GM19240 (cell line): Measurements from ENCODE around the gene NFKBIB.

Experiments
- DNase-seq: peaks from one replicate; pipeline ENCODE4 v3.0.0; 2011; ENCODE audit warnings: low spot score; ENCODE audit not compliant: insufficient read length

Gene NFKBIB

DNA sequence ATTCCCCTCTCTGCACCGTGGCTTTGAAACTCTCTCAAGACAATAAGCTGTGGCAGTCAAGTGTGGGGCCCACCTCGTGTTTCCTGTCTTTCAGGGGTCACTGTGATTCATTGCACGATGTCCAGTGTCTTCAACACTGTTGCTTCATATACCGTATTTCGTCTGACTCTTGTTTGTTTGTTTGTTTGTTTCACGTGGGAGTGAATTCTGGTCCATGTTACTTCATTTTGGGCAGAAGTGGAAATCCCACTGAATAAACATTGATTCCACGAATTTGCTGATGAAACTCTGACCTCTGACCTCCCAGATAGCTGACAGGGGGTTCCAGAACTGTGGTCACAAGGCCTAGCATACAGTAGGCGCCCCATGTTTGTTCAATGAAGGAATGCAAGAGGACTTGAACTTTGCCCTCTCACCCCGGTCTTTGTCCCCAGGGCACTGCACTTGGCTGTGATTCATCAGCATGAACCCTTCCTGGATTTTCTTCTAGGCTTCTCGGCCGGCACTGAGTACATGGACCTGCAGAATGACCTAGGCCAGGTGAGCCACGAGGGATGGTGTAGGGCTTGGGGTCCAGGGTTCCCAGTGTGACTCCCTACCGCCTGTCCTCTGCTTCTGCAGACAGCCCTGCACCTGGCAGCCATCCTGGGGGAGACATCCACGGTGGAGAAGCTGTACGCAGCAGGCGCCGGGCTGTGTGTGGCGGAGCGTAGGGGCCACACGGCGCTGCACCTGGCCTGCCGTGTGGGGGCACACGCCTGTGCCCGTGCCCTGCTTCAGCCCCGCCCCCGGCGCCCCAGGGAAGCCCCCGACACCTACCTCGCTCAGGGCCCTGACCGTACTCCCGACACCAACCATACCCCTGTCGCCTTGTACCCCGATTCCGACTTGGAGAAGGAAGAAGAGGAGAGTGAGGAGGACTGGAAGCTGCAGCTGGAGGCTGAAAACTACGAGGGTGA, 5.1 kb downstream of the NFKBIB start:
- no peak for DNase-seq

DNA sequence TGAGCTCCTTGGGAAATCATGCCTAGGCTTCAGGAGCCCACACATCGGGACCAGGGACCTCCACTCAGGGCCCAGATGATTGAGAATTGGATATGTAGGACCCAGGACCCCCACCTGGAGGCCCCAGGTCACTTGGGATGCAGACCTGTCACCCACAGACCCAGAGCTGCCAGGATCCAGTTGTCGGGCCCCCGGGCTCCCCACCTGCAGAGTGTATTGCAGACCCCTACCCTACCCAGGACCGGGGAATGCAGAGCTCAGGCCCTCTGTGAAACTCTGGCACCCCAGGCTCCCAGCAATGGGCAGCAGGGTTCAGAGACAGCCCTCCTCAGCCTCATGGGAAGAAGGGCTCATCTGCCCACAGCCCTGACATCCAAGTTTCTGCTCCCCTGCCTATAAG, 5.9 kb downstream of the NFKBIB start:
- no peak for DNase-seq

DNA sequence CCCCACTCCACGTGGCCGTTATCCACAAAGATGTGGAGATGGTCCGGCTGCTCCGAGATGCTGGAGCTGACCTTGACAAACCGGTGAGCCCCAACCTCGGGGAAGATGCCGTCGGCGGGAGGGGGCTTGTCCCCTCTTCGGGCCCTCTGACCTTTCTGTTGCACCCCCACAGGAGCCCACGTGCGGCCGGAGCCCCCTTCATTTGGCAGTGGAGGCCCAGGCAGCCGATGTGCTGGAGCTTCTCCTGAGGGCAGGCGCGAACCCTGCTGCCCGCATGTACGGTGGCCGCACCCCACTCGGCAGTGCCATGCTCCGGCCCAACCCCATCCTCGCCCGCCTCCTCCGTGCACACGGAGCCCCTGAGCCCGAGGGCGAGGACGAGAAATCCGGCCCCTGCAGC, 7.5 kb downstream of the NFKBIB start:
- no peak for DNase-seq

DNA sequence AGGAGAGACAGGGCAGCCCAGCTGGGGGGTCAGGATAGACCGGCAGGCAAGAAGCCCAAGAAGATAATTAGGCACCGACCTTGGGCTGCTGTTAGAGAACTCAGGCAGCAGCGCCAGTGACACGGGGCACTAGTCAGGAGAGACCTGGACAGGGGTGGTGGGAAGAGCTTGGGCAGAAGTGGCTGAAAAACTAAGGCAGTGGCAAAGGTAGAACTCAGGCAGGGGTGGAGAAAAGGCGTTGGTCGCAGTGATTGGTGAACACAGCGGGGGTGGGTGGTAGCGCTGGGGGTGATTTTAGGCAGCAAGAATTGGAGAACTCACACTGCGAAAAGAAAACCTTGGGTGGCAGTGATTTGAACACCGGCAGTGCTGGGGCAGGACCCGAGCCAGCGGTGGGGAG, 7.9 kb downstream of the NFKBIB start:
- no peak for DNase-seq

DNA sequence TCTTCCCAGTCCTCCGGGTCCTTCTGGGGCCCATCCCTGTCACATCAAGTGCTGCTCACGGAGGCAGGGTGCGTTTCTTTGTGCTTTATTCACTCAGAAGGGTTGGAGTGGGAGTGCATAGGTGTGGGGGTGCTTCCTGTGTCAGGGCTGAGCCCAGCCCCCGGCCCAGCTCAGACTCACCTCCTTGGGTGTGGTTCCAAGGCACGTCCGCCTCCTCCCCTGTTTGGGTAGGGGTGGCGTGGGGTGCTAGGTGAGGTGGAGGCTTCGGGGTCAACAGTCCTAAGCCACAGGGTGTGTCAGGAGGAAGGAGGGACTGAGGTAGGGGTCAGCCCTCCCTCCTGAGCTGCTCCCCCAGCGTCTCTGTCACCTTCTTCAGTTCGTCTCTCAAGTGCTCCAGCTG, 9.1 kb downstream of the NFKBIB start:
- DNase-seq, result no peak

DNA sequence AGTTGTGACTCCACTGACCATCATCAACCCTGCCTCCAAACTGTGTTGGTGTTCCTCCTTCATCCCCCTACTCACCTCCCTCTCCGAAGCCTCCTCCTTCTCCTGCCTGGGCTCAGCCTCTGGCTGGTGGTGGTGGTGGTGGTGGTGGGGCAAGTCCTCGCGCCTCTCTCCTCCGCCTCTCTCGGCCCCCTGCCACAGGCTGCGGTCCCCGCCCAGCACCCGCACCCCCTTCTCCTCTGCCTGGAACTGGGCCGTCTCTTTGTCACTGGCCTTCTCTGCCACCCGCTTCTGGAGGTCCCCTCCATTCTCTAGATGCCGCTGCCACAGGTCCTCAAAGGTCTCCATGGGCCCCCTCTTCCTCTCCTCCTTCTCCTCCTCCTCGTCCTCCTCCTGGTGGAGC, 10.7 kb downstream of the NFKBIB start:
- no peak for DNase-seq

DNA sequence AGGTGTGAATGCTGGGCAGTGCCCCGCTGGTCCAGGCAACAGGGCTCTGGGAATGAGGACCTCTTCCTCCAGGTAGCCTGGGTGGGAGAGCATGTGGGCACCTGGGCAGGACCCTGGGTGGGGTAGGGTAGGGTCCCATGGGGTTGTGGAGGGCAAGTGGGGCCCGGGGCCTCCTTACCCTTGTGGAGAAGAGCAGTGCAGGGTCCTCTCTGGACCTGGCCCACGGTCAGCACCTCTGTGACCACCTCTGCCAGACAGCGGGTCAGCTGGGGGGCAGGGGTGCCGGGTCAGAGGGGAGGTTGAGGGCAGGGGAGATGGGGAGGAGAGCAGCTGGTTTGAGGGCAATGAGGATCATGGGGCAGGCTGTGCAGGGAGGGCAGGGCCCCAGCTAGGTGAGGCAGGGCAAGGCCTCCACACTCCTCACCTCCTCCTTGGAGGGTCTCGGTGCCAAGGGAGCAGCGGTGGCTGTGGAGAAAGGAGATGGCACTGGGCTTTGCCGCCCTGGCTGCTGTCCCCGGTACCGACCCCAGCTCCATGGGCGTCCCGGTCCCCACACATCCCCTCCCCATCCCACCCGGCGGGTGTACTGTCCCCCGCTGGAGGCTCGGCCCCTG, 11.7 kb downstream of the NFKBIB start:
- no peak for DNase-seq

DNA sequence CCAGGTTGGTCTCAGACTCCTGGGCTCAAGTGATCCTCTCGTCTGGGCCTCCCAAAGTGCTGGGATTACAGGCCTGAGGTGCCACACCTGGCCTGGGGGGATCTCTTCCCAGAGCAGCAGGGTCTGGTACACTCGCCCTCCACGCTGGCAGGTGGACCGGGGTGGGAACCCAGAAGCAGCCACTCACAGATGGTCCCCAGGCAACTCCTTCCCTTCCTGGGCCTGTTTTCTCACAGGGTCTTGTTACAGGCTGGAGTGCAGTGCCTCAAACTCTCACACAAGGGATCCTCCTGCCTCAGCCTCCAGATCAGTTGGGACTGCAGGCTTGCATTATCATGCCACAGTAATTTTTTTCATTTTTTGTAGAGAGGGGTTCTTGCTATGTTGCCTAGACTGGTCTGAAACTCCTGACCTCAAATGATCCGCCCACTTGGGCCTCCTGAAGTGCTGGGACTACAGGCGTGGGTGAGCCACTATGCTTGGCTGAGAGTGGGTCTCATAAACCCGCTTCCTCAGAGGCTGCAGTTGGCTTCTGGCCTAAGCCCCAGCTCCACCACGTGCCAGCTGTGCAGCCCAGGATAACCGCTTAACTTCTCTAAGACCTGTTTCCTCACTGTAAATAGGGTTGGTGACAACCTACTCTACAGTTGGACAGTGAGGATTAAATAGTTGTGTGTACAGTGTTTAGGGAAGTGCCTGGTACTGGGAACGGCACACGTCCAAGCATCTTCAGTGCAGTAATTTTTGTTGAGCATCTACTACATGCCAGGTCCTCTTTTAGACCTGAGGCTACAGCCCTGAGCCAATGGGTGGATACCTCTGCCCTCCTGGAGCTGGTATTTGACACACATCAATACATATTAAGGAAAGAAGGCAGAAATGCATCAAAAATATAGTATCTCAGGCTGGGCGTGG, 13.1 kb downstream of the NFKBIB start:
- no peak for DNase-seq

DNA sequence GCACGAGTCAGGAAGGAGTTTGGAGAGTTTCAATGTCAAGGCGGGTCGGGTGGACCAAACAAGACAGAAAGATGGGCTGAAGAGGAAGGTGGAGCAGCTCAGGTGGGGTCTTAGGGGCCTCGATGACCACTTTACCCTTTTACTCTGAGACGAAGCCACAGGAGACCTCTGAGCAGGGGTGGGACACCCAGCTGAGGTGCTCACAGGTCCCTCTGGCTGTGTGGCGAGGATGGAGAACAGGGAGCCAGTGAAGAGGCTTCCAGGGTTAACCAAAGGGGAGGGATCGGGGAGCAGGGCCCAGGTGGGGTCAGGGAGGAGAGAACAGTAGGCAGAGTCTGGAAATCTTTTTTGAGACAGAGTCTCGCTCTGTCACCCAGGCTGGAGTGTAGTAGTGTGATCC, 14.2 kb downstream of the NFKBIB start:
- DNase-seq, result no peak

DNA sequence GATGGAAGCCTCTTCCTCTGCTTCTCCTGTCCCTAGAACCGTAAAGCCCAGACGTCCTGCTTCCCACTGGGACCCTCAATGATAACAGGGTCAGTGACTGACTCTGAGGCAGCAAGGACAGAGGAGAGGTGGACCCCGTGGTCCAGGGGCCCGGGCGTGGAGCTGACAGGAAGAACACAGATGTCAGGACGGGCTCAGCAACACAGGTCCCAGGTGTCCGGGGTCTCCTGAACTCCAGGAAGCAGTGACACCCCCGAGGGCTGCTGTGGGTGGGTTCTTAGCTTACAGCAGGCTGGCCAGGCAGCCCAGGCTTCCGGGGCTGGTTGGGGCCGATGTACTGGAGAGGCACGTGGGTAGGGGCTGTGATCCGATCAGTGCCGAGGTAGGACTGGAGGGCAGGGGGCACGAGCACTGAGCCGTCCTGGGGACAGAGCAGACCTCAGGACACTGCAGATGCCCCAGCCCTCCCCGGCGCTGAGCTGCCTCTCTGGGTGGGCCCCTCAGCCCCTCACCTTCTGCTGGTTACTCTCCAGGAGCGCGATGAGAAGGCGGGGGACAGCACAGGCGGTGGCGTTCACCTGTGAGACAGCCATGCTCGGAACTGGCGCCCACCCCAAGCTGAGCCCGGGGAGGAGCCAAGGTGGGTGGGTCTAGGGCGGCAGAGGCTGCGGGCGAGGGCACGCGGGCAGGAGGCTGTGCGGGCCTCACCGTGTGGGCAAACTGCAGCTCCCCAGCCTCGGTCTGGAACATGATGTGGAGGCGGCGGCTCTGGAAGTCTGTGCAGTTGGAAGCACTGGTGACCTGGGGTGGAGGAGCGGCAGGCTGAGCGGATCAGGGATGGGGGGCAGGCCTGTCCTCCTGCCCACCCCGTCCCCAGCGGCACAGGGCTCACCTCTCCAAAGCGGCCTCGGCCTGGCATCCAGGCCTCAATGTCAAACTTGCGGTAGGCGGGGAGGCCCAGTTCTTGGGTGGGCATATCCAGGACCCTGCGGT, 15.9 kb downstream of the NFKBIB start:
- DNase-seq, result no peak

DNA sequence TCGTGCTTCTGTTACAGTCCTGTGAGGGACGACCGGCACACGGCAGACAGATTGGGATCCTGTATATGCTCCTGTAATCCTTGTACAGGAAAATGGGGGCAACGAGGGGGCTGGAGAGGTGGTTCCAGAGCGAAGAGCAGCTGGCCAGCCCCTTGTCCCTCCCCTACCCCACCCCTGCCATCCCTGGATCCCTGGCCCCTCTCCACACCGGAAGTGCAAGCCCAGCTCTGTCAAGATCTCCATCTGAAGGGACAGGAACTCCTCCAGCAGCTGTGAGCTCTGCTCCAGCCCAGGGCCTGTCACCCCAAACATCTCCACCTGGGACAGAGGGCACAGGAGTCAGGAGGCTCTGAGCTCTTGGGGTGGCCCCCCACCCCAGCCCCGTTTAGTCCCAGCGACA, 17.7 kb downstream of the NFKBIB start:
- no peak for DNase-seq

DNA sequence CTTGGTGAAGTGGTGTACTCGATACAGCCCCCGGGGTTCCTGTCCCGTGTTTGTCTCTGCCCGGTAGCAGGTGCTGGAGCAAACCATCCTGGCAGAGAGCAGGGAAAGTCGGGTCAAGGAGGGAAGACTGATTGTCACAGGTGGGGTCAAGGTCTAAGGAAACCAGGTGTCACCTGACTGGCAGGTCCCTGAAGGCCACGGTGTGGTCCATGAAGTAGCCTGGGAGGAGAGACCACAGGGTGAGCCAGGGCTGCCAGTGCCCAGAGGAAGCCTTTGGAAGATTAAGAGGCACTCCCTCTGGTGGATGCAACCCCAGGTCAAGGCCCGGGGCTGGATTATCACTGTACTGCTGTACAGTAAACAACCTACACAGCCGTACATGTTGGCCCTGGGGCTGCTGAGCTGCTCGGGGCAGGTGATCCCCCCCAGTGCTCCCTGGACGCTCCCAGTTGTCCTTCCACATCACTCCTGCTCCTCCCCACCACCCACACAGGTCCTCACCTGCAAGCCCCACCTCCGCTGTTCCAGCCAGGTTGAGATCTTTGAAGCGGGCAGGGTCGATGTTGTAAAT, 18.2 kb downstream of the NFKBIB start:
- DNase-seq, result no peak

DNA sequence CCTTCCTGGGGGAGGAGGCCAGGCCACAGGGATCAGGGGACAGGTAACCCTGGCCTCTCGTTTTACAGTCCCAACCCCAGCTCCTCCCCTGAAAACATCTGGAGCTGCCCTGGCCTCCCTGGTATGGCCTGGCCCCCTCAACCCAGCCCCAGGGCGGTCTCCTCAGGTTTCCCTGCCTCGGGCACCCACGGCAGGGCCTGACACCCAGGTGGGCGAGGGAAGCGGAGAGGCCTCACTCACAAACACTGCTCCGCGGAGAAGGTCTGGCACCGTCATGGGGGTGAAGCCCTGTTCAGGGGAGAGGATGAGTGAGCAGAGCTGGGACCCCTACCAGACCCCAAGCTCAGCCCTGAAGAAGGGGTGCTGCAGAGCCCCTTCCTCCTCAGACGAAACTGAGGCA, 18.8 kb downstream of the NFKBIB start:
- DNase-seq, result no peak

DNA sequence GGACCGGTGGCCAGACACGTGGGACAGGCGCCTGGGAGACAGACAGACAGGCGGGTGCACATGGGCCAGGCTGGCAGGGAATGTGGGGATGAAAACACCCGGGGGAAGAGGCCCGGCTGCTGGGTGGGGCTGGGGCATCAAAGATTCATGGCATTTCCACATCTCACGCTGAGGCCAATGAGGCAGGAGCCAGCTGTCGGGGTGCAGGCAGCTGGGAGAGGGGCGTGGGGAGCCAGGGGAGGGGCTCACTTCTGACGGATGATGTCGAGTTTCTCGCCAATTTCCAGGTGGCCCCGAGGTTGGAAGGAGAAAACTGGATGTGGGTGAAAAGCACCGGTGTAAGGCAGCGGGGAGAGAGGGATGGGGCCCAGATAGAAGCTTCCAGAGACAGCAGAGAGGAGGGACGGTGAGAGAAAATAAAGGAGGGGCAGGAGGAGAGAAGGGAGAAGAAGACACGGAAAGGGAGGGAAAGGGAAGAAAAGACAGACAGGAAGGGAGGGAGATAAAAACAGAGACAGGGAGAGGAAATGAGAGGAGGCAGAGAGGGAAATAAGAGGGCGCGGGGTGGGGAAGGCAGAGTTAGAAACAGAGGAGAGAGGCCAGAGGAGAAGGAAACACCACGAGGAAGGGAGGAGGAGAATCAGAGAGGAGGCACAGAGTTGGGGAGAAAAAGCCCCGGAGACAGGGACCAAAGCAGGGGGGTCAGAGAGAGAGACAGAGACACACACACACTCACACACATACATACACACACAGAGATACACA, 20.2 kb downstream of the NFKBIB start:
- DNase-seq, result no peak

DNA sequence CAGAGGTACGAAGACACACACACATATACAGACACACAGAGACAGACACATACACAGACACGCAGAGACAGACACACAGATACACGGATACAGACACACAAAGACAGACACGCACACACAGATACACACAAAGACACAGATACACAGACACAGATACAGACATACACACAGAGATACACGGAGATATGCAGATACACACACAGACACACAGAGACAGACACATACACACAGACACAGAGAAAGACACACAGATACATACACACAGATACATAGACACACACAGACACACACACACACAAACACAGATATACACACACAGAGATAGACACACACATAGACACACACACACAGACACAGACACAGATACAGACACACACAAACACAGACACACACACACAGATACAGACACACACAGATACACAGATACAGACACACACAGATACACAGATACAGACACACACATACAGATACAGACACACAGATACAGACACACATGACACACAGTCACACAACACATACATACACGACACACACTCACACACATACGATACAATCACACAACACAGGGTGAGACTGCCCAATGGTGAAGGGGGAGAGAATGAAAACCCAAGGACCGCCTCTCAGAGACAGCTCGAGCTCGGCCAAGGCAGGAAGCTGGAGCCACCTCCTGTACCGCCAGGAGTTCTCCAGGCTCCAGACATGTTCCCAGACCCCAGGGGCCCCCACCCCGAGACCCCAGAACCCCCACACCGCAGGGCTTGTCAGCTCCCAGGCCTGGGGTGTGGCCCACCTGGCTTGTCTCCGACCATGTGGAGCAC, 21.0 kb downstream of the NFKBIB start:
- no peak for DNase-seq

DNA sequence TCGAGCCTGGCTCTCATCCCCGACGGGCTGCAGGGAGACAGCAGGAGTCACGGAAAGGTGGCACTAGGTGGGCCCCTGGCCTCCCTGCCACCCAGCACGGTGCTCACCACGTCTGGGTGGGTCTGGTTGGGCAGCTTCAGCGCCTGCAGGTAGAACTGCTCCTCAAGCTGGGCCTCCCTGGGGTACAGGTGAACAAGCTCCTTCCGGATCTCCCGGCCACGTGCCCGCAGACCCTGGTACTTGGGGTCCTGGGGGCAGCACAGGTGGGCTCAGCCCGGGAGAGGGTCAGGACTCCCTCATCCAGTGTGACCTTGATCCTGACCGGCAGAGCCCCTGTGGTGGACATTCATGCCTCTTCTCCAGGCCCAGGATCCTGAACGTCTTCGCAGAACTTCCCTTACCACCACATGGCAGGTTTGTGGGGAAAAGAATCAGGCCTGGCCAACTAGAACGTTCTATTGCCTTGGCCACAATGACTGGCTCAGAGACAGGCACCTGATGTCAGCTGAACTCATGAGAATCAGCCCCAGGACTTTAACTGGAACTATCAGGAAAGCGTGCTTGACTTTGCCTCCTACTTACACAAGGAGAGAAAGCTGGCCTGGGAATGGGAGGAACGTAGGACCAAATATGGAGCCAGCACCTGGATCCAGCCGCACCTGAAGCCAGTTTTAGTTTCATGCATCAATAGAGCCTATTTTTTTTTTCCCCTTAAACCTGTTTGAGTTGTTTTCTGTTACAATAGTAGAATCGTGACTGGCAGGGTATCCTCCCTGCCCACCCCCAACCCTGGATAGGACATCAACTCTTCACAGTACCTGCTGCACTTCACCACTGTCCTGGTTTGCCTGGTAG, 21.9 kb downstream of the NFKBIB start:
- no peak for DNase-seq

DNA sequence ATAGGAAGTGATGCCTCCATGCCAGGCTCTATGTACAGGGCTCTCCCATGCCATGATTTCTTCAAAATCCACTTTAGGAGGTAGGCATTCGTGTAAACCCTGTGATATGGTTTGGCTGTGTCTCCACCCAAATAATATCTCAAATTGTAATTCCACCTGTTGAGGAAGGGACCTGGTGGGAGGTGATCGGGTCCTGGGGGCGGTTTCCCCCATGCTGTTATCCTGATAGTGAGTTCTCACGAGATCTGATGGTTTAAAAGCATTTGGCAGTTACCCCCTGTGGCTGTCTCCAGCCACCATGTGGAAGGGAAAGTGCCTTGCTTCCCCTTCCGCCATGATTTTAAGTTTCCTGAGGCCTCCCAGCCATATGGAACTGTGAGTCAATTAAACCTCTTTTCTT, 22.7 kb downstream of the NFKBIB start:
- DNase-seq, result no peak

DNA sequence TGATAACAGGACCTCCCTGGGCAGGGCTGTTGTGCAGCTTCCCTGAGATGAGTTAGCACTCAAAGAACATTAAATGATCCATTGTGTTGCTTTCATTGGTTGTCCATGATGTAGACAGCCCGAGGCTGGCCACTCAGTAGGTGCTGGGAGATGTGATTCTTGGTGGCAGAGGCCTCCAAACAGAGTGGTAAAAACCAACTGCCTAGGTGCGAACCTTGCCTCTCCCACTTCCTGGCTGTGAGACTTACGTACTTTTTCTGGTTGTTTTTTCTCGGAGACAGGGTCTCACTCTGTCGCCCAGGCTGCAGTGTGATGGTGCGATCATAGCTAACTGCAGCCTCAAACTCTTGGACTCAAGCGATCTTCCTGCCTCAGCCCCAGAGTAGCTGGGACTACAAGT, 24.6 kb downstream of the NFKBIB start:
- no peak for DNase-seq
